HepG2 (cell line): ENCODE data around the gene PIK3CD. TPM values are rescaled to one million over a fixed set of nuclear protein-coding genes. Genes with fewer than 3 reads are reported as not detected.

Source experiments
- ATAC-seq: fragments of 200-7000 bp; cut with Tn5 transposase; 3 replicates; pipeline ENCODE4 v1.9.1; 2020; ENCODE audit warnings: mild to moderate bottlenecking, moderate library complexity
- BruUV-seq: library from RNA; stranded (reverse); fragments of 400-500 nt; replicated peaks from 2 replicates; lab custom pipeline; 2021; lab: Mats Ljungman, UMichigan
- CTCF ChIA-PET: fragments of 300-600 bp; formaldehyde crosslinking; extraction: SDS; loops from one replicate; lab custom pipeline; 2021; ENCODE audit warnings: low total read pairs, inconsistent platforms, low intra/inter-chr PET ratio; lab: Yijun Ruan, JAX
- POLR2A ChIA-PET: fragments of 350-600 bp; sonication (Branson Sonifier 250); formaldehyde crosslinking; loops from one replicate; lab custom pipeline; 2020; ENCODE audit warnings: antibody characterized with exemption, inconsistent platforms; lab: Yijun Ruan, JAX
- DNase-seq: peaks from one replicate; pipeline ENCODE4 v3.0.0-alpha.2; 2015; ENCODE audit warnings: low spot score
- FAIRE-seq: peaks from 3 replicates; lab custom pipeline; 2011; peaks lifted over from hg19 to GRCh38; lab: Jason Lieb, UNC
- H2AFZ ChIP-seq: one replicate; pipeline ENCODE4 v1.6.1; 2011; ENCODE audit warnings: low read length, inconsistent platforms
- H3K27ac ChIP-seq: fragments of 300-600 bp; 3 replicates; pipeline ENCODE4 v1.8.0; 2011; ENCODE audit warnings: mixed run types, mild to moderate bottlenecking, mixed read lengths, low read length, inconsistent platforms; ENCODE audit not compliant: insufficient read depth; ENCODE audit errors: extremely low read length
- H3K27me3 ChIP-seq, 2 experiments: fragments of 200-600 bp in 1 of 2; 2 replicates in 1 of 2; 3 replicates in 1 of 2; pipeline versions ENCODE4 v1.6.0 to v1.8.0; 2011; ENCODE audit warnings: low read length in 2 of 2, mild to moderate bottlenecking in 2 of 2, moderate library complexity in 2 of 2, inconsistent platforms in 1 of 2; ENCODE audit not compliant: insufficient read depth in 2 of 2, control insufficient read depth in 1 of 2
- H3K36me3 ChIP-seq, 2 experiments: fragments of 200-600 bp in 1 of 2; replicated peaks in 1 of 2; 2 replicates in 1 of 2; 3 replicates in 1 of 2; pipeline versions ENCODE4 v1.5.1 to v1.8.0; 2011; ENCODE audit warnings: low read length in 2 of 2, inconsistent platforms in 1 of 2; ENCODE audit not compliant: insufficient read depth in 2 of 2, control insufficient read depth in 1 of 2
- H3K4me1 ChIP-seq: 2 replicates; pipeline ENCODE4 v1.5.1; 2012; ENCODE audit warnings: low read length, inconsistent platforms; ENCODE audit not compliant: insufficient read depth
- H3K4me2 ChIP-seq: 2 replicates; pipeline ENCODE4 v1.6.0; 2011; ENCODE audit warnings: low read depth, low read length, inconsistent platforms
- H3K4me3 ChIP-seq, 3 experiments: fragments of 200-600 bp in 1 of 3; sonication (generic), shearing (Covaris generic) in 1 of 3; replicated peaks in 1 of 3; 2 replicates each; pipeline ENCODE4 v1.5.1; 2011 to 2016; ENCODE audit warnings: low read length in 3 of 3, inconsistent platforms in 2 of 3, low read depth in 2 of 3, mild to moderate bottlenecking in 2 of 3, control low read depth in 1 of 3, mixed read lengths in 1 of 3; ENCODE audit not compliant: insufficient read depth in 1 of 3
- H3K79me2 ChIP-seq: one replicate; pipeline ENCODE4 v1.6.1; 2011; ENCODE audit warnings: low read length, inconsistent platforms; ENCODE audit not compliant: insufficient read depth
- H3K9ac ChIP-seq: 2 replicates; pipeline ENCODE4 v1.6.0; 2011; ENCODE audit warnings: mild to moderate bottlenecking, low read depth, low read length, inconsistent platforms; ENCODE audit not compliant: insufficient read depth
- H3K9me3 ChIP-seq: 2 replicates; pipeline ENCODE4 v1.5.1; 2012; ENCODE audit warnings: mild to moderate bottlenecking, low read length
- H4K20me1 ChIP-seq: 2 replicates; pipeline ENCODE4 v1.6.0; 2011; ENCODE audit warnings: inconsistent platforms, mild to moderate bottlenecking, low read length, moderate library complexity; ENCODE audit not compliant: insufficient read depth
- E2F1 ChIP-seq: sonication (generic); formaldehyde crosslinking; IDR thresholded peaks from 2 replicates; pipeline ENCODE4 v1.5.0; 2020; ENCODE audit warnings: missing genetic modification reagents
- KDM3A ChIP-seq: IDR thresholded peaks from 2 replicates; pipeline ENCODE4 v1.6.1; 2018; ENCODE audit warnings: low read depth, missing compliant biosample characterization
- PAX8 ChIP-seq: sonication (generic); formaldehyde crosslinking; IDR thresholded peaks from 2 replicates; pipeline ENCODE4 v1.8.0; 2022; ENCODE audit warnings: mild to moderate bottlenecking, missing genetic modification reagents, borderline replicate concordance
- YY1 ChIP-seq: IDR thresholded peaks from 2 replicates; pipeline ENCODE4 v1.6.1; 2011; ENCODE audit warnings: low read length, low read depth, moderate library complexity, mild to moderate bottlenecking; ENCODE audit not compliant: insufficient read depth, insufficient replicate concordance
- ZBTB14 ChIP-seq: sonication (generic); formaldehyde crosslinking; IDR thresholded peaks from 2 replicates; pipeline ENCODE4 v1.4.0; 2020; ENCODE audit warnings: missing genetic modification reagents
- ZBTB25 ChIP-seq: IDR thresholded peaks from 2 replicates; pipeline ENCODE4 v1.6.1; 2018; ENCODE audit warnings: missing genetic modification reagents
- ZGPAT ChIP-seq: IDR thresholded peaks from 2 replicates; pipeline ENCODE4 v1.6.1; 2016; ENCODE audit warnings: mild to moderate bottlenecking
- ZNF354B ChIP-seq: sonication (generic); formaldehyde crosslinking; IDR thresholded peaks from 2 replicates; pipeline ENCODE4 v1.8.0; 2022; ENCODE audit warnings: mild to moderate bottlenecking, missing genetic modification reagents
- ZNF737 ChIP-seq: sonication (generic); formaldehyde crosslinking; IDR thresholded peaks from 2 replicates; pipeline ENCODE4 v1.5.0; 2020; ENCODE audit warnings: missing genetic modification reagents, mild to moderate bottlenecking, borderline replicate concordance
- ZSCAN12 ChIP-seq: sonication (generic); formaldehyde crosslinking; IDR thresholded peaks from 2 replicates; pipeline ENCODE4 v1.9.0; 2021; ENCODE audit warnings: mild to moderate bottlenecking, missing genetic modification reagents
- WGBS: methylation state at CpG from one replicate; pipeline ENCODE4 v1.1.6; 2017; ENCODE audit warnings: low lambda C conversion rate; 5-methylcytosine and 5-hydroxymethylcytosine counted together
- in situ Hi-C: cut with HindIII; loops from 2 replicates; pipeline ENCODE4 v1.10.0; 2017; ENCODE audit warnings: low pct_unique_long_range_greater_than_20kb; ENCODE audit not compliant: extremely low pct_ligation_motif_present
- intact Hi-C: fragments of 100-400 bp; cut with micrococcal nuclease; formaldehyde crosslinking; loops from one replicate; pipeline ENCODE4 v1.10.0; 2022; ENCODE audit not compliant: unreplicated experiment
- polyA plus RNA-seq, 8 experiments: library from polyadenylated mRNA; depleted of rRNA in 3 of 8; stranded (reverse) in 7 of 8; unstranded in 1 of 8; fragments of >200 nt; fragmentation: Illumina TruSeq in 4 of 8; extraction: Trizol in 4 of 8; gene quantifications; 2 replicates each; pipeline versions ENCODE4 v1.2.1 to v1.2.3, GENCODE V29; 2011 to 2016; ENCODE audit warnings: low read depth in 4 of 8, missing spikeins in 1 of 8, mixed read lengths in 1 of 8; ENCODE audit not compliant: insufficient read depth in 1 of 8
- total RNA-seq, 5 experiments: library from RNA; depleted of rRNA; stranded (reverse); fragments of >200 nt; fragmentation: Illumina TruSeq; extraction: Trizol; gene quantifications; 2 replicates each; pipeline ENCODE4 v1.2.3, GENCODE V29; 2016; ENCODE audit warnings: low read depth in 1 of 5

PIK3CD gene
- total and polyA plus RNA-seq, 2 of the 13 experiments (the other 11 are each of a cell fraction or from before 2014, with no cell fraction given): 7.1 to 10.0 TPM

- no peaks in the 10 kb centered on the region for H3K9me3 ChIP-seq
- in situ Hi-C loops: no loop called here
- no peak for FAIRE-seq
- no peak overlapping the region for H3K4me3 ChIP-seq
- H3K79me2 ChIP-seq: no peaks in the 10 kb centered on the region
- H4K20me1 ChIP-seq: no peaks in the 10 kb centered on the region
- ChIA-PET CTCF (no interaction called here), POLR2A (no interaction called here)
- no peak for DNase-seq
- no peak overlapping the region for H3K9ac ChIP-seq
- H3K27me3 ChIP-seq: no peaks in the 10 kb centered on the region
- no peak overlapping the region for H3K27ac ChIP-seq
- H3K4me2 ChIP-seq: no peak overlapping the region
- no peak for TF ChIP-seq ZSCAN12 (CRISPR knock-in tag)
- no peak for TF ChIP-seq E2F1 (CRISPR knock-in tag)
- TF ChIP-seq KDM3A (CRISPR knock-in tag): no peak
- no peak for TF ChIP-seq PAX8 (CRISPR knock-in tag)
- TF ChIP-seq ZBTB14 (CRISPR knock-in tag): no peak
- no peak for TF ChIP-seq YY1
- no peak for TF ChIP-seq ZNF354B (CRISPR knock-in tag)
- TF ChIP-seq ZNF737 (CRISPR knock-in tag): no peak
- no peak for TF ChIP-seq ZBTB25 (CRISPR knock-in tag)
- TF ChIP-seq ZGPAT (CRISPR knock-in tag): no peak
- TF ChIP-seq, all 625 proteins: peak for 0
- no TSS peak for BruUV-seq
- intact Hi-C loops: no loop called here
- Histone ChIP-seq H3K4me1 (no peaks in the 10 kb centered on the region), H3K36me3 (no peaks in the 10 kb centered on the region), H2AFZ (no peak overlapping the region)
- 92% methylated on average over 8 of the region's 8 CpGs for WGBS
- ATAC-seq: no peak
Measured at GRCh38 chr1:9710037-9710436, 58.5 kb downstream of the PIK3CD start.
